GM19467 (cell line): ENCODE measurements around the gene GCNT4.

Experiments used
- ATAC-seq: cut with Tn5 transposase; IDR thresholded peaks from one replicate; pipeline ENCODE4 v1.9.1; 2021; ENCODE audit warnings: mild to moderate bottlenecking, moderate library complexity; ENCODE audit not compliant: unreplicated experiment

Gene GCNT4

DNA sequence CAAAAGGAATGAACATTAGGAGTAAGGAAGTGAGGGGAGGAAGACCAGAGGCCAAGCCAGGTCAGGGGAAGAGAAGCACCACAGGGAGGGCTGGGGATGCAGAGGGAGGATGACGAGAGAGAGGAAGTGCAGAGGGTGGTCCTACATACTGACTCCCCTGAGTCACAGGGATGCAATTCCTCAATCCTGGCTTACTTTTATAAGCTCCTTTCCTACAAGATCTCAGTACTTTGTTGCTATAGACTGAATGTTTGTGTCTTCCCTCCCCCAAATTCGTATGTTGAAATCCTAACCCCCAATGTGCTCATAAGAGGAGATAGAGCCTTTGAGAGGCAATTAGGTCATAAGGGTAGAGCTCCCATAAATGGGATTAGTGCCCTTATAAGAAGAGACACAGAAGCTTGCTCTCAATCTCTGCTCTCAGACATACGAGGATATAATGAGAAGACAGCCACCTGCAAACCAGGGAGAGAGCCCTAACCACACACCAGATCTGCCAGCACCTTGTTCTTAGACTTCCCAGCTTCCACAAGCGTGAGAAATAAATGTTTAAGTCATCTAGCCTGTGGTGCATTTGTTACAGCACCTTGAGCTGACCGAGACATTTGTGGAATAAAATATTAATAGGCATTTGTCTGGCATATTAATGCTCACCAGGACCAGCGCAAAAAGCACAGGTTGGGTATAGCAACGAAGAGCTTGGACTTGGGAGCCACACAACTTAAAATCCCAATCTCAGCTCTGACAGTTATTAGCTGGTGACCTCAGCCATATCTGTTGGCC is 33.4 kb downstream of the GCNT4 start:
- ATAC-seq, result no peak

DNA sequence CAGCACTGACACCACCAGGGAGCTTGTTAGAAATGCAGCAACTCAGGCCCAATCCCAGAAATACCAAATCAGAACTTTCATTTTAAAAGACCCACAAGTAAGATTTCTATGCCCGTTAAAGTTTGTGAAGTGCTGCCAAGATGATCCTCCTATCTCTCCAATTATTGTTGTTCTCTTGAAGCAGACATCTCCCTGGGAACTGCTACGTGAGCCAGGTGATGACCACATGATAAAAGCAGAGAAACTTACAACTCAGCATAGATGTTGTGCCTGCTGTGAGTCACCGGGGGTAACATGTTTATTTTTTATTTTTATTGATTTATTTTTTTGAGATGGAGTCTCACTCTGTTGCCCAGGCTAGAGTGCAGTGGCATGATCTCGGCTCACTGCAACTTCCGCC is 34.4 kb downstream of the GCNT4 start:
- no peak for ATAC-seq

DNA sequence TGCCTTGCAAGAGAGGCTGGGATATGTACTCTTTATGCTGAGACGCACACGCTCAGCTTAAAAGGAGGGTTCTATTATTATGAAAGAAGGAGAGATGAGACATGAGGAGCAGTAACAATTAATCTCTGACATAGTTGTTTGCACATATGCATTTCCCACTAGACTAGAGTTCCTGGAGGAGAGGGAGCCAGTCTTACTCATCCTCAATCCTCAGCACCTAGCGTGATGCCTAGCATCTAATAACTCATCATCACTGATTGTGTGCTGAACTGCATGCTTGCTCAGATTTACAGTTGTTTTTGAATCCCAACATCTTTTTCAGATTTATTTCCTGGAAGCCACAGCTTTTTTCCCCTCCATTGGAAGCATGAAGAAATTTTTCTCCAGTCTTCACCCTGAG is 35.5 kb downstream of the GCNT4 start:
- no peak for ATAC-seq

DNA sequence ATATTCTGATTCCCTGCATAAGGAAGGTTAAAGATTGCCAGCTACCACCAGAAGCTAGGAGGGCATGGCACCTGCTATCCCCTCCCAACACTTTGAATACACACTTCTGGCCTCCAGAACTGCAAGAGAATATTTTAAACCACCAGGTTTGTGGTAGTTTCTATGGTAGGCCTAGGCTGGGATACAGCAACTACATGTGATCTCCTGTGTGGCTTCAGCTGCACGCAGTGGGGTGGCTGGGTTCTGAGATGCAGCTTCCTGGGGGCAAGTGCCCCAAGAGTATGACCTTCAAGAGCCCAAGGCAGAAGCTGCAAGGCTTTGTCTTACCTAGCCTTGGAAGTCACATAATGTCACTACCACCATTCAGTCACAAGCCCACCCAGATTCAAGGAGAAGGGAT is 39.6 kb downstream of the GCNT4 start:
- ATAC-seq, result no peak

DNA sequence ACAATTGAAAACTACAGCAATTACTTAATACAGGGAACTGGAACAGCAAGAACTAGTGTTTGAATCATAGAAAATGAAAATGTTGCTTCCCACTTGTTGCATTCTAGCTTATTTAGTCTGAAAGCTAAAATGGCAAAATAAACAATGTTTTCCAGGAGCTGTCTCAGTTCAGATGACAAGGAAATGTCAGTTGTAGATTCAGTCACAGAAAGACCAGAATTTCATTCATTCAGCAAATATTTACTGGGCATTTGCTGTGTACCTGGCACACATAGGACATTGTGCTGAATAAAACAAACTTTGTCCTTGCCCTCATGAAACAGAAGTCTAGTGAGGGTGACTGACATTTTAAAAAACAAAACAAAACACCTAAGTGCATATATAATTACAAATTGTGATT is 41.5 kb downstream of the GCNT4 start:
- no peak for ATAC-seq

DNA sequence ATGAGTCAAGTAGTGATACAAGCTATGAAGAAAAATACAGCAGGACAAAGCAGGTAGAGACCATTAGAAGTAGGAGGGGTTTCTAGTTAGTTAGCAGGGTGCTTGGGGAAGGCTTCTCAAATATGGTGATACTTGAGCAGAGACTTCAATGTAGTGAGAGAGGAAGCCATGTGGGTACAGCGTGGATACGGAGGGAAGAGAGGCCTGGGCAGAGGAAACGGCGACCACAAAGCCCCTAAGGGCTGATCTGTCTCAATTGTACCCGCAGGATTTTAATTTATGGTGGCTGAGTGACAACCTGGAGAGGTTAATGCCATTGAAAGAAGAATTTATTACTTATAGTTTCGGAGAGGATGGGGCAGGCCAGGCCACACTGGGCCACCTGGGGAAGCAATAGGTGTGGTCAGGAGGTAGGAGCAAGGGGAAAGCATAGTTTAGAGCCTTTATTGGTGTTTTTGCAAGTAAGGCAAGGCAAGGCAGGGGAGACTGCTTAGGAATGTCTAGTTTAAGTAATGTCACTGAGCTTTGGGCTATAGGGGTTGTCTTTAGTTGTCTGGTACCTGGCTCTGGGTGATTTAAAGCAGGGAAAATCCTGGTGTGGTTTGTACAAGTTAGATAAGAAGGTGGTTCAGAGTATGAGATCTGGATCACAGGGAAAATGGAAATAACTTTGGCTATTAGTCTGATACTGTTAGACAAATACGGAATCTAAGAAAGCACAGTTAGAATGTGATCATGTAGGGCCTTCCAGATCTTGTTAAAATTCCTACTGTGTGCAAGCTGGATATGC is 42.6 kb downstream of the GCNT4 start:
- ATAC-seq, result no peak

DNA sequence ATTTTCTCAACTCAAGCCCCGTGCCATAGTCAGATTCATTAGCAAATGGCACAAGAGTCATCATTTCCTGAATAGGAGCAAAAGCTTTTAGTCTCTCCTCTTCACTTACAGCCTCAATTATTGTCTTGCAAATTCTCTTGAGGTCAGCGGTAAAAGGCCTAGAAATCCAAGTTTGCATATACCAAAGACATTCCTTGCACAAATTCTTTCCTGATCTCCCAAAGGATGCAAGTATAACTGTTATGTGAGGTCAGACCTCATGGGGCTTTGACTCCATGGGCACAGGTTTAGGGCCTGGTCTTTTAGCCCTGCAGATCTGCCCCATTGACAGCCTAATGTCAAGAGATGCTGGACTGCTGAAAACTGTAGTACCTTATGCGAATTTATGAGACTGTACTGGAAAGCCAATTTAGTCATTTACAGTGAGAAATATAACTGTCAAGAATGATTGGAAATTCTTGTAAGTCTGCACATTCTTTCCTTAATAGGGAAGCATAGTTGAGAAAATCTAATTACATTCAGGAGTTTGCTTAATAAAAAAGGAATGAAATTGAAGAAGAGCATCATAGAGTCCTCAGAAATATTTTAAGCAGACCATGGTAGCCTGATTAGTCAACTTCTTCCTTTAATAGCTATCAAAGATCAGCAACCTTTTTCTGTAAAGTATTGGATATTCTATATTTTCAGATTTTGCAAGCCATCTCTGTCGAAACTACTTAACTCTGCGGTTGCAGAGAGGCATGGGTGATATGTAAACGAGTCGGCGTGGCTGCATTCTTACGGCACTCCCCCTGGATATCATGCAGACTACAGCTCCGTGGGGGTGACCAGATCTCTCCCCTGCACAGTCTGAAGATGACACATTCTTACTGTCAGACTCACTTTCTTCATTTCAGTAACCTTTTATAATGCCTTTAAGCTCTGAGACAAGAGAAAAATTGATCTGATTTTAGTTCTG is 45.2 kb downstream of the GCNT4 start:
- ATAC-seq, result no peak

DNA sequence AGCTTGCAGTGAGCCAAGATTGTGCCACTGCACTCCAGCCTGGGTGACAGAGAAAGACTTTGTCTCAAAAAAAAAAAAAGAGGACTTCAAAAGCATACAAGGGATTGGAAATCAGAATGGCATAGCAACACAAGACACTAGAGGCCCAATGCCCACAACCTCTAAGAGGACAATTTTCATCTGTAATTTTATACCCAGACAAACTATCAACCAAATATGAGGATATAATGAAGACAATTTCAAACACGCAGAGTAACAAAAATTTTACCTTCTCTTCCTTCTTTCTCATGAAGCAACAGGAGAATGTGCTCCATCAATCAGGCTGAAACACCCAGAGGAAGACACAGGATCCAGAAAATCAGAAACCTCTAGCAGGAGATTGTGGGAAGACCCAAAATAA is 46.8 kb downstream of the GCNT4 start:
- no peak for ATAC-seq
